WTC11 (cell line): ENCODE measurements around the gene ZBTB7C. TPM values are rescaled to one million over a fixed set of nuclear protein-coding genes. Genes with fewer than 3 reads are reported as not detected.

ENCODE experiments used
- ATAC-seq: fragments of 200-7000 bp; cut with Tn5 transposase; 2 replicates; pipeline ENCODE4 v1.10.0; 2021; ENCODE audit warnings: mild to moderate bottlenecking, moderate library complexity
- CTCF ChIA-PET: fragments of 300-600 bp; sonication (Branson Sonifier 250); formaldehyde crosslinking; loops from one replicate; lab custom pipeline; 2021; ENCODE audit warnings: antibody characterized with exemption; lab: Charles Lee
- POLR2A ChIA-PET: fragments of 350-600 bp; sonication (Branson Sonifier 250); formaldehyde crosslinking; loops from one replicate; lab custom pipeline; 2021; ENCODE audit warnings: antibody characterized with exemption; lab: Charles Lee
- DNase-seq: peaks from one replicate; pipeline ENCODE4 v3.0.0; 2021; ENCODE audit warnings: low spot score
- H3K27ac Mint-ChIP-seq: 2 replicates; pipeline ENCODE4 v1.8.0; 2021; ENCODE audit warnings: mixed read lengths
- H3K27me3 Mint-ChIP-seq: 2 replicates; pipeline ENCODE4 v1.8.0; 2021; ENCODE audit warnings: low read depth, mild to moderate bottlenecking, moderate library complexity, mixed read lengths
- H3K36me3 Mint-ChIP-seq: 2 replicates; pipeline ENCODE4 v1.8.0; 2021; ENCODE audit warnings: mixed read lengths
- H3K4me1 Mint-ChIP-seq: 2 replicates; pipeline ENCODE4 v1.8.0; 2022; ENCODE audit warnings: mixed read lengths
- H3K4me3 Mint-ChIP-seq: 2 replicates; pipeline ENCODE4 v1.8.0; 2021; ENCODE audit warnings: mild to moderate bottlenecking, moderate library complexity, mixed read lengths
- H3K9me3 Mint-ChIP-seq: 2 replicates; pipeline ENCODE4 v1.8.0; 2021; ENCODE audit warnings: mixed read lengths
- AFF4 ChIP-seq: sonication (generic); formaldehyde crosslinking; IDR thresholded peaks from 2 replicates; pipeline ENCODE4 v1.8.1; 2023; ENCODE audit warnings: mild to moderate bottlenecking, missing genetic modification reagents, borderline replicate concordance
- GABPB1 ChIP-seq: sonication (generic); formaldehyde crosslinking; IDR thresholded peaks from 2 replicates; pipeline ENCODE4 v1.8.1; 2023; ENCODE audit warnings: mild to moderate bottlenecking, missing genetic modification reagents
- JAZF1 ChIP-seq: fragments of 250-450 bp; sonication (Bioruptor Pico); IDR thresholded peaks from 2 replicates; pipeline ENCODE4 v1.9.0; 2021; ENCODE audit warnings: moderate library complexity, mild to moderate bottlenecking, inconsistent platforms
- MLX ChIP-seq: sonication (generic); formaldehyde crosslinking; IDR thresholded peaks from 2 replicates; pipeline ENCODE4 v1.8.1; 2023; ENCODE audit warnings: mild to moderate bottlenecking, missing genetic modification reagents, moderate library complexity
- MXD4 ChIP-seq: fragments of 250-450 bp; sonication (Bioruptor Pico); IDR thresholded peaks from 2 replicates; pipeline ENCODE4 v1.8.0; 2021; ENCODE audit warnings: mild to moderate bottlenecking, moderate library complexity, borderline replicate concordance
- MYBL2 ChIP-seq: sonication (generic); formaldehyde crosslinking; IDR thresholded peaks from 2 replicates; pipeline ENCODE4 v1.8.1; 2023; ENCODE audit warnings: mild to moderate bottlenecking, moderate library complexity, missing genetic modification reagents
- NFE2L1 ChIP-seq: sonication (generic); formaldehyde crosslinking; IDR thresholded peaks from 2 replicates; pipeline ENCODE4 v1.8.1; 2023; ENCODE audit warnings: missing genetic modification reagents
- PRRX2 ChIP-seq: fragments of 250-450 bp; sonication (Bioruptor Pico); IDR thresholded peaks from 2 replicates; pipeline ENCODE4 v1.8.0; 2021; ENCODE audit warnings: mild to moderate bottlenecking
- RORB ChIP-seq: fragments of 250-450 bp; sonication (Bioruptor Pico); IDR thresholded peaks from 2 replicates; pipeline ENCODE4 v1.9.0; 2021; ENCODE audit warnings: mild to moderate bottlenecking
- TEAD1 ChIP-seq: sonication (generic); formaldehyde crosslinking; IDR thresholded peaks from 2 replicates; pipeline ENCODE4 v1.8.0; 2022; ENCODE audit warnings: mild to moderate bottlenecking, missing genetic modification reagents
- TP53 ChIP-seq: sonication (generic); formaldehyde crosslinking; IDR thresholded peaks from 2 replicates; pipeline ENCODE4 v1.8.1; 2023; ENCODE audit warnings: mild to moderate bottlenecking, missing genetic modification reagents
- ZBTB21 ChIP-seq: sonication (generic); formaldehyde crosslinking; IDR thresholded peaks from 2 replicates; pipeline ENCODE4 v1.8.1; 2023; ENCODE audit warnings: mild to moderate bottlenecking, missing genetic modification reagents, borderline replicate concordance
- ZNF232 ChIP-seq: sonication (generic); formaldehyde crosslinking; IDR thresholded peaks from 2 replicates; pipeline ENCODE4 v1.8.0; 2022; ENCODE audit warnings: mild to moderate bottlenecking, missing genetic modification reagents
- ZNF423 ChIP-seq: fragments of 250-450 bp; sonication (Bioruptor Pico); IDR thresholded peaks from 2 replicates; pipeline ENCODE4 v2.1.2; 2022; ENCODE audit warnings: mild to moderate bottlenecking, moderate library complexity
- total RNA-seq: library from RNA; stranded (reverse); gene quantifications from 3 replicates; pipeline ENCODE4 v1.2.3, GENCODE V29; 2021
- TF ChIP-seq, protein P1 (sequence below): fragments of 250-450 bp; sonication (Bioruptor Pico); IDR thresholded peaks from 2 replicates; pipeline ENCODE4 v1.9.0; 2021; ENCODE audit warnings: mild to moderate bottlenecking
- TF ChIP-seq, protein P2 (sequence below): sonication (generic); formaldehyde crosslinking; IDR thresholded peaks from 2 replicates; pipeline ENCODE4 v1.8.0; 2022; ENCODE audit warnings: missing genetic modification reagents
- TF ChIP-seq, protein P3 (sequence below): sonication (generic); formaldehyde crosslinking; IDR thresholded peaks from 2 replicates; pipeline ENCODE4 v1.8.0; 2022; ENCODE audit warnings: mild to moderate bottlenecking, missing genetic modification reagents
- TF ChIP-seq, protein P4 (sequence below): fragments of 250-450 bp; sonication (Bioruptor Pico); IDR thresholded peaks from 2 replicates; pipeline ENCODE4 v2.1.2; 2022; ENCODE audit warnings: mild to moderate bottlenecking, moderate library complexity
- TF ChIP-seq, protein P5 (sequence below): sonication (generic); formaldehyde crosslinking; IDR thresholded peaks from 2 replicates; pipeline ENCODE4 v1.8.0; 2022; ENCODE audit warnings: mild to moderate bottlenecking, missing genetic modification reagents

ZBTB7C gene
- total RNA-seq, 1 experiment from 2014 or later: 0.48 TPM

DNA sequence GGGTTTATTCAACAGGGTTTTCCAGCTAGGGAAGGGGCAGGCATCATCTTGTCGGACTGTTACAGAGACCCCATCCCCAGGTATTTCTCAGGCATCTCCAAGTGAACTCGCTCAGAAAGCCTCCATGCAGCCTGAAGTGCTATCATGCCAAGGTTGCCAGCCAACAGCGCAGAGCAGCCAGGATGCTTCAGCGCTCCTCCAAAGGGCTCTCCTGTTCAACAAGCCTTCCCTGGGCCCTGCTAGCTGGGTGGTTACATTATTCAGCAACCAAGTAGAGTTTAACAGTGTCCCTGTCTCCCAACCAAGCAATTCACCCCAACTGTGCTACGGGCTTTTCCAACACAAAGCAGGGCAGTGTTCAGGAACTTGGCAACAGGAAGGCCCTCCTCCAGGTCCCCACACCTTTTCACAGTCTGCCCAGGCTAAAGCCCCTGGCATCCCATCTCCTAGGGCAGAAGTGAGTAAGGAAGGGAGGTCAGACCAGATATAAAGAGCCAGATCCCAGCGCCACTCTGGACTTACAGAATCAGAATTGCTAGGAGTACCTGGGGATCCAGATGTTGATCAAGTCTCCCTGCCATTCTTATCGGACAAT is 52.9 kb downstream of the ZBTB7C start:
- ChIA-PET POLR2A (no interaction called here), CTCF (no interaction called here)
- TF ChIP-seq MXD4 (CRISPR knock-in tag) (no peak), ZNF423 (CRISPR knock-in tag) (no peak), TP53 (CRISPR knock-in tag) (no peak), MYBL2 (CRISPR knock-in tag) (no peak), TEAD1 (no peak), ZNF232 (no peak), RORB (CRISPR knock-in tag) (no peak), AFF4 (CRISPR knock-in tag) (no peak), ZBTB21 (CRISPR knock-in tag) (no peak), MLX (CRISPR knock-in tag) (no peak), JAZF1 (CRISPR knock-in tag) (no peak), GABPB1 (CRISPR knock-in tag) (no peak), PRRX2 (CRISPR knock-in tag) (no peak), NFE2L1 (no peak)
- TF ChIP-seq, protein P1, sequence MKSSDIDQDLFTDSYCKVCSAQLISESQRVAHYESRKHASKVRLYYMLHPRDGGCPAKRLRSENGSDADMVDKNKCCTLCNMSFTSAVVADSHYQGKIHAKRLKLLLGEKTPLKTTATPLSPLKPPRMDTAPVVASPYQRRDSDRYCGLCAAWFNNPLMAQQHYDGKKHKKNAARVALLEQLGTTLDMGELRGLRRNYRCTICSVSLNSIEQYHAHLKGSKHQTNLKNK: no peak
- TF ChIP-seq, protein P2, sequence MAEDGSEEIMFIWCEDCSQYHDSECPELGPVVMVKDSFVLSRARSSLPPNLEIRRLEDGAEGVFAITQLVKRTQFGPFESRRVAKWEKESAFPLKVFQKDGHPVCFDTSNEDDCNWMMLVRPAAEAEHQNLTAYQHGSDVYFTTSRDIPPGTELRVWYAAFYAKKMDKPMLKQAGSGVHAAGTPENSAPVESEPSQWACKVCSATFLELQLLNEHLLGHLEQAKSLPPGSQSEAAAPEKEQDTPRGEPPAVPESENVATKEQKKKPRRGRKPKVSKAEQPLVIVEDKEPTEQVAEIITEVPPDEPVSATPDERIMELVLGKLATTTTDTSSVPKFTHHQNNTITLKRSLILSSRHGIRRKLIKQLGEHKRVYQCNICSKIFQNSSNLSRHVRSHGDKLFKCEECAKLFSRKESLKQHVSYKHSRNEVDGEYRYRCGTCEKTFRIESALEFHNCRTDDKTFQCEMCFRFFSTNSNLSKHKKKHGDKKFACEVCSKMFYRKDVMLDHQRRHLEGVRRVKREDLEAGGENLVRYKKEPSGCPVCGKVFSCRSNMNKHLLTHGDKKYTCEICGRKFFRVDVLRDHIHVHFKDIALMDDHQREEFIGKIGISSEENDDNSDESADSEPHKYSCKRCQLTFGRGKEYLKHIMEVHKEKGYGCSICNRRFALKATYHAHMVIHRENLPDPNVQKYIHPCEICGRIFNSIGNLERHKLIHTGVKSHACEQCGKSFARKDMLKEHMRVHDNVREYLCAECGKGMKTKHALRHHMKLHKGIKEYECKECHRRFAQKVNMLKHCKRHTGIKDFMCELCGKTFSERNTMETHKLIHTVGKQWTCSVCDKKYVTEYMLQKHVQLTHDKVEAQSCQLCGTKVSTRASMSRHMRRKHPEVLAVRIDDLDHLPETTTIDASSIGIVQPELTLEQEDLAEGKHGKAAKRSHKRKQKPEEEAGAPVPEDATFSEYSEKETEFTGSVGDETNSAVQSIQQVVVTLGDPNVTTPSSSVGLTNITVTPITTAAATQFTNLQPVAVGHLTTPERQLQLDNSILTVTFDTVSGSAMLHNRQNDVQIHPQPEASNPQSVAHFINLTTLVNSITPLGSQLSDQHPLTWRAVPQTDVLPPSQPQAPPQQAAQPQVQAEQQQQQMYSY (CRISPR knock-in tag): no peak
- TF ChIP-seq, protein P3, sequence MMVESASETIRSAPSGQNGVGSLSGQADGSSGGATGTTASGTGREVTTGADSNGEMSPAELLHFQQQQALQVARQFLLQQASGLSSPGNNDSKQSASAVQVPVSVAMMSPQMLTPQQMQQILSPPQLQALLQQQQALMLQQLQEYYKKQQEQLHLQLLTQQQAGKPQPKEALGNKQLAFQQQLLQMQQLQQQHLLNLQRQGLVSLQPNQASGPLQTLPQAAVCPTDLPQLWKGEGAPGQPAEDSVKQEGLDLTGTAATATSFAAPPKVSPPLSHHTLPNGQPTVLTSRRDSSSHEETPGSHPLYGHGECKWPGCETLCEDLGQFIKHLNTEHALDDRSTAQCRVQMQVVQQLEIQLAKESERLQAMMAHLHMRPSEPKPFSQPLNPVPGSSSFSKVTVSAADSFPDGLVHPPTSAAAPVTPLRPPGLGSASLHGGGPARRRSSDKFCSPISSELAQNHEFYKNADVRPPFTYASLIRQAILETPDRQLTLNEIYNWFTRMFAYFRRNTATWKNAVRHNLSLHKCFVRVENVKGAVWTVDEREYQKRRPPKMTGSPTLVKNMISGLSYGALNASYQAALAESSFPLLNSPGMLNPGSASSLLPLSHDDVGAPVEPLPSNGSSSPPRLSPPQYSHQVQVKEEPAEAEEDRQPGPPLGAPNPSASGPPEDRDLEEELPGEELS (CRISPR knock-in tag): no peak
- TF ChIP-seq, protein P4, sequence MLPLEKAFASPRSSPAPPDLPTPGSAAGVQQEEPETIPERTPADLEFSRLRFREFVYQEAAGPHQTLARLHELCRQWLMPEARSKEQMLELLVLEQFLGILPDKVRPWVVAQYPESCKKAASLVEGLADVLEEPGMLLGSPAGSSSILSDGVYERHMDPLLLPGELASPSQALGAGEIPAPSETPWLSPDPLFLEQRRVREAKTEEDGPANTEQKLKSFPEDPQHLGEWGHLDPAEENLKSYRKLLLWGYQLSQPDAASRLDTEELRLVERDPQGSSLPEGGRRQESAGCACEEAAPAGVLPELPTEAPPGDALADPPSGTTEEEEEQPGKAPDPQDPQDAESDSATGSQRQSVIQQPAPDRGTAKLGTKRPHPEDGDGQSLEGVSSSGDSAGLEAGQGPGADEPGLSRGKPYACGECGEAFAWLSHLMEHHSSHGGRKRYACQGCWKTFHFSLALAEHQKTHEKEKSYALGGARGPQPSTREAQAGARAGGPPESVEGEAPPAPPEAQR (CRISPR knock-in tag): no peak
- TF ChIP-seq, protein P5, sequence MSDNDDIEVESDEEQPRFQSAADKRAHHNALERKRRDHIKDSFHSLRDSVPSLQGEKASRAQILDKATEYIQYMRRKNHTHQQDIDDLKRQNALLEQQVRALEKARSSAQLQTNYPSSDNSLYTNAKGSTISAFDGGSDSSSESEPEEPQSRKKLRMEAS (CRISPR knock-in tag): no peak
- no peaks in the 10 kb centered on the region for H3K9me3 Mint-ChIP-seq
- DNase-seq (no peak), ATAC-seq (no peak)
- no peaks in the 10 kb centered on the region; the same call in none of the 2 replicates for H3K27me3 Mint-ChIP-seq
- no peaks in the 10 kb centered on the region for H3K36me3 Mint-ChIP-seq
- H3K4me3 Mint-ChIP-seq: no peak overlapping the region
- no peak overlapping the region for H3K27ac Mint-ChIP-seq
- H3K4me1 Mint-ChIP-seq: peaks cover 21% of the 10 kb centered on the region
